IMR-90 (cell line): ENCODE data around the gene SNX33. TPM values are rescaled to one million over a fixed set of nuclear protein-coding genes. Genes with fewer than 3 reads are reported as not detected.

ENCODE experiments used
- ATAC-seq: fragments of 200-7000 bp; cut with Tn5 transposase; 2 replicates; pipeline ENCODE4 v1.9.1; 2020; ENCODE audit warnings: low read depth, mild to moderate bottlenecking, moderate library complexity
- BruUV-seq: library from RNA; stranded (reverse); fragments of 400-500 nt; replicated peaks from 2 replicates; lab custom pipeline; 2021; lab: Mats Ljungman, UMichigan
- CTCF ChIA-PET: fragments of 300-600 bp; formaldehyde crosslinking; extraction: SDS; loops from one replicate; lab custom pipeline; 2021; ENCODE audit warnings: antibody characterized with exemption; lab: Yijun Ruan, JAX
- POLR2A ChIA-PET: fragments of 300-600 bp; sonication (Branson Sonifier 250); formaldehyde crosslinking; loops from one replicate; lab custom pipeline; 2022; ENCODE audit warnings: antibody characterized with exemption; ENCODE audit not compliant: unreplicated experiment; lab: Charles Lee
- DNase-seq: peaks from one replicate; pipeline ENCODE4 v3.0.0; 2013
- H2AFZ ChIP-seq: replicated peaks from 2 replicates; pipeline ENCODE3; 2013; ENCODE audit warnings: low read length, mild to moderate bottlenecking; ENCODE audit not compliant: poor library complexity
- H2AK5ac ChIP-seq: 2 replicates; pipeline ENCODE4 v1.6.1; 2013; ENCODE audit warnings: low read depth, low read length, inconsistent platforms
- H2AK9ac ChIP-seq: replicated peaks from 2 replicates; pipeline ENCODE3; 2013; ENCODE audit warnings: mild to moderate bottlenecking, low read depth, low read length, moderate library complexity; ENCODE audit not compliant: poor library complexity
- H2BK120ac ChIP-seq: 2 replicates; pipeline ENCODE4 v1.6.1; 2013; ENCODE audit warnings: low read depth, low read length, inconsistent platforms
- H2BK15ac ChIP-seq: 3 replicates; pipeline ENCODE4 v1.6.1; 2013; ENCODE audit warnings: low read depth, low read length, inconsistent platforms
- H2BK20ac ChIP-seq: 2 replicates; pipeline ENCODE4 v1.6.1; 2013; ENCODE audit warnings: low read depth, mild to moderate bottlenecking, inconsistent platforms, low read length, moderate library complexity
- H2BK5ac ChIP-seq: 2 replicates; pipeline ENCODE4 v1.6.1; 2013; ENCODE audit warnings: mild to moderate bottlenecking, low read depth, low read length, inconsistent platforms; ENCODE audit not compliant: poor library complexity, severe bottlenecking
- H3K14ac ChIP-seq: replicated peaks from 2 replicates; pipeline ENCODE4 v1.6.1; 2013; ENCODE audit warnings: low read depth, low read length, inconsistent platforms
- H3K18ac ChIP-seq: 2 replicates; pipeline ENCODE4 v1.6.1; 2013; ENCODE audit warnings: low read depth, low read length, control low read depth
- H3K23ac ChIP-seq: 2 replicates; pipeline ENCODE4 v1.6.1; 2013; ENCODE audit warnings: low read depth, low read length, inconsistent platforms
- H3K27ac ChIP-seq: 2 replicates; pipeline ENCODE4 v1.5.1; 2013; ENCODE audit warnings: mild to moderate bottlenecking, control low read depth, low read length; ENCODE audit not compliant: insufficient read depth
- H3K27me3 ChIP-seq: 2 replicates; pipeline ENCODE4 v1.6.1; 2013; ENCODE audit warnings: low read length; ENCODE audit not compliant: control insufficient read depth, insufficient read depth
- H3K36me3 ChIP-seq: 2 replicates; pipeline ENCODE4 v1.6.1; 2013; ENCODE audit warnings: low read length, mixed read lengths; ENCODE audit not compliant: control insufficient read depth, insufficient read depth
- H3K4ac ChIP-seq: 2 replicates; pipeline ENCODE4 v1.6.1; 2013; ENCODE audit warnings: low read depth, low read length, inconsistent platforms
- H3K4me1 ChIP-seq: 2 replicates; pipeline ENCODE4 v1.6.1; 2013; ENCODE audit warnings: low read length, mixed read lengths; ENCODE audit not compliant: control insufficient read depth, insufficient read depth
- H3K4me2 ChIP-seq: 2 replicates; pipeline ENCODE4 v1.6.1; 2013; ENCODE audit warnings: low read depth, mild to moderate bottlenecking, control low read depth, low read length, moderate library complexity
- H3K4me3 ChIP-seq: 2 replicates; pipeline ENCODE4 v1.5.1; 2013; ENCODE audit warnings: low read depth, mild to moderate bottlenecking, control low read depth, low read length, moderate library complexity; ENCODE audit not compliant: insufficient read depth
- H3K56ac ChIP-seq: 2 replicates; pipeline ENCODE4 v1.6.1; 2013; ENCODE audit warnings: low read length, inconsistent platforms; ENCODE audit not compliant: insufficient read depth; ENCODE audit errors: extremely low read depth
- H3K79me1 ChIP-seq, 2 experiments: 2 replicates each; pipeline ENCODE4 v1.6.1; 2013; ENCODE audit warnings: low read length in 2 of 2, inconsistent platforms in 1 of 2, low read depth in 1 of 2
- H3K9ac ChIP-seq: 2 replicates; pipeline ENCODE4 v1.6.1; 2013; ENCODE audit warnings: low read depth, low read length, control low read depth
- H3K9me1 ChIP-seq: 2 replicates; pipeline ENCODE4 v1.6.1; 2013; ENCODE audit warnings: low read length, inconsistent platforms; ENCODE audit not compliant: insufficient read depth
- H3K9me3 ChIP-seq: 2 replicates; pipeline ENCODE4 v1.6.1; 2013; ENCODE audit warnings: low read length; ENCODE audit not compliant: control insufficient read depth, insufficient read depth
- H4K20me1 ChIP-seq: 2 replicates; pipeline ENCODE4 v1.6.1; 2013; ENCODE audit warnings: low read length, inconsistent platforms; ENCODE audit not compliant: insufficient read depth
- H4K5ac ChIP-seq: 2 replicates; pipeline ENCODE4 v1.6.1; 2013; ENCODE audit warnings: mild to moderate bottlenecking, low read depth, low read length, control low read depth
- H4K8ac ChIP-seq, 2 experiments: 2 replicates each; pipeline ENCODE4 v1.6.1; 2013; ENCODE audit warnings: low read depth in 2 of 2, low read length in 2 of 2, control low read depth in 1 of 2, inconsistent platforms in 1 of 2
- H4K91ac ChIP-seq: 2 replicates; pipeline ENCODE4 v1.6.1; 2013; ENCODE audit warnings: low read depth, low read length, inconsistent platforms; ENCODE audit not compliant: insufficient read depth
- POLR2A ChIP-seq: IDR thresholded peaks from 2 replicates; pipeline ENCODE4 v1.6.1; 2012; ENCODE audit warnings: mild to moderate bottlenecking, low read depth, low read length
- RFX5 ChIP-seq: IDR thresholded peaks from 2 replicates; pipeline ENCODE4 v1.8.0; 2012; ENCODE audit warnings: low read depth, mild to moderate bottlenecking, low read length, moderate library complexity
- WGBS, 2 experiments: methylation state at CpG; one replicate each; pipeline versions ENCODE4 v1.1.5 to v1.1.7; 2013; ENCODE audit warnings: missing lambda C conversion rate in 2 of 2; ENCODE audit not compliant: insufficient read length in 1 of 2; ENCODE audit errors: extremely low coverage in 2 of 2; 5-methylcytosine and 5-hydroxymethylcytosine counted together
- dilution Hi-C: fragments of 300-500 bp; cut with HindIII; formaldehyde crosslinking; loops from one replicate; pipeline ENCODE4 v1.14.3; 2018; ENCODE audit warnings: low sequenced_read_pairs; ENCODE audit not compliant: unreplicated experiment
- in situ Hi-C: fragments of 300-500 bp; cut with MboI; formaldehyde crosslinking; loops from 3 replicates; pipeline ENCODE4 v1.14.3; 2019; ENCODE audit warnings: low sequenced_read_pairs, inconsistent platforms, mixed read lengths
- intact Hi-C: fragments of 100-400 bp; cut with micrococcal nuclease; formaldehyde crosslinking; loops from 2 replicates; pipeline ENCODE4 v1.10.0; 2022
- polyA plus RNA-seq, 3 experiments: library from polyadenylated mRNA; depleted of rRNA; stranded (reverse); fragments of >200 nt; gene quantifications; 2 replicates each; pipeline ENCODE4 v1.2.3, GENCODE V29; 2012; ENCODE audit warnings: low replicate concordance in 1 of 3
- total RNA-seq: library from RNA; depleted of rRNA; stranded (reverse); fragments of >200 nt; gene quantifications from 2 replicates; pipeline ENCODE4 v1.2.3, GENCODE V29; 2012

Gene SNX33
- total and polyA plus RNA-seq, 2 of the 4 experiments (the other 2 are of a cell fraction): 12.7 to 14.6 TPM

DNA sequence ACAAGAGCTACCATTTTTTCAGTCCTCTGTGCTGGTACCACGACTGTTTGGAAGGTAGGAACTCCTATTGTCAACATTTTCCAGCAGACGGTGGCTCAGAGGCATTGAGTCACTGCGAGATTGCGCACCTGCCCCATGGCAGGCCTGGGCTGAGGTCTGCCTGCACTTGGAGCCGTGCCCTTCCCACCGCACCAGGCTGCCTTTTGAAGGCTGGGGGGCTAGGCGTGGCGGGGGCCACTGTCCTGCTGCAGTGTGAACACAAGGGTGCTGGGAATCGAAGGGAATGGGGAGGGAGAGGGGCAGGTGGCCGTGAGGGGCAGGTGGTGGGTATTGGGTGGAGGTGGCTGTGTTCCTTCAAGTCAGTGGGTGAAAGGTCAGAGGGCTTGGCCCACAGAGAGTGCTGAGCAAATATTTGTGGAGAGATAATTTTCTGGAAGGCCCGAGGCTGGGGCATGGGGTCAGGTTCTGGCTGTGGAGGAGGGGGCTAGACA, 16.3 kb downstream of the SNX33 start:
- POLR2A ChIA-PET: no interaction called here
- no peak overlapping the region for H3K4me2 ChIP-seq
- H3K18ac ChIP-seq: no peak overlapping the region
- ATAC-seq (no peak), DNase-seq (no peak)
- no peak overlapping the region for H4K5ac ChIP-seq
- H3K36me3 ChIP-seq: peaks cover 13% of the 10 kb centered on the region
- H2AFZ ChIP-seq: no peak overlapping the region
- in situ Hi-C loops (loop anchor here (10.0 kb wide), 1 partner anchor 61 kb away; a partner anchor contains a TSS), dilution Hi-C loops (no loop called here), intact Hi-C loops (no loop called here)
- peaks cover 21 to 83% of the 10 kb centered on the region in 2 experiments; a peak in 3 of 4 replicates for H3K79me1 ChIP-seq
- CTCF ChIA-PET: no interaction called here
- TF ChIP-seq RFX5: no peak
- TF ChIP-seq POLR2A: 0 out of 2 replicates have a peak, but pooled peaks have one; percentile 26
- H2BK120ac ChIP-seq: no peak overlapping the region
- H4K20me1 ChIP-seq: peaks cover 8% of the 10 kb centered on the region; the same call in 1 of the 2 replicates
- H3K23ac ChIP-seq: peak overlapping the region; percentile 28; the same call in 1 of the 2 replicates
- peak overlapping the region; percentile 30 for H2AK9ac ChIP-seq
- 0 out of 2 replicates have a peak overlapping the region, but pooled peaks have one; percentile 9 for H3K14ac ChIP-seq
- H2BK5ac ChIP-seq: peak overlapping the region; percentile 21
- 0 out of 3 replicates have a peak overlapping the region, but pooled peaks have one; percentile 24 for H2BK15ac ChIP-seq
- H2BK20ac ChIP-seq: peak overlapping the region; percentile 18; the same call in 1 of the 2 replicates
- H3K9me3 ChIP-seq: no peaks in the 10 kb centered on the region
- no peaks in the 10 kb centered on the region for H3K27me3 ChIP-seq
- peaks cover 41% of the 10 kb centered on the region for H3K9me1 ChIP-seq
- peaks cover 37% of the 10 kb centered on the region for H3K4me1 ChIP-seq
- no peak overlapping the region for H3K9ac ChIP-seq
- H3K27ac ChIP-seq: no peak overlapping the region
- 58% methylated on average over 5 of the region's 11 CpGs; no CpG with 5 or more reads in 1 of the 2 experiments for WGBS, 2 experiments
- H2AK5ac ChIP-seq: peak overlapping the region; percentile 79; the same call in 1 of the 2 replicates
- H4K91ac ChIP-seq: peak overlapping the region; percentile 73; the same call in 1 of the 2 replicates
- no TSS peak for BruUV-seq
- peak overlapping the region; percentile 6 to 13; a peak in 2 of 4 replicates for H4K8ac ChIP-seq
- no peak overlapping the region for H3K56ac ChIP-seq
- no peak overlapping the region for H3K4me3 ChIP-seq
- H3K4ac ChIP-seq: peak overlapping the region; percentile 69; the same call in 1 of the 2 replicates
